GM23338 (cell line): ENCODE data around the gene ARID1B. TPM values are rescaled to one million over a fixed set of nuclear protein-coding genes. Genes with fewer than 3 reads are reported as not detected.

Source experiments
- ATAC-seq: fragments of 200-7000 bp; cut with Tn5 transposase; 3 replicates; pipeline ENCODE4 v1.9.1; 2020
- DNase-seq: peaks from one replicate; pipeline ENCODE4 v3.0.0-alpha.2; 2015; ENCODE audit warnings: low spot score
- H2AFZ ChIP-seq: fragments of 200-600 bp; sonication (generic); 2 replicates; pipeline ENCODE4 v1.8.0; 2016; ENCODE audit warnings: antibody characterized with exemption, mild to moderate bottlenecking, moderate library complexity
- H3F3A ChIP-seq: fragments of 200-600 bp; sonication (generic); replicated peaks from 2 replicates; pipeline ENCODE4 v1.8.0; 2017; ENCODE audit warnings: antibody characterized with exemption, mixed run types, low read depth
- H3K27ac ChIP-seq: fragments of 200-600 bp; sonication (generic); 2 replicates; pipeline ENCODE4 v1.6.1; 2016; ENCODE audit warnings: low read depth
- H3K27me3 ChIP-seq: fragments of 200-600 bp; sonication (generic); 2 replicates; pipeline ENCODE4 v1.8.0; 2016; ENCODE audit warnings: mild to moderate bottlenecking, mixed run types, moderate library complexity; ENCODE audit not compliant: insufficient read depth
- H3K36me3 ChIP-seq: fragments of 200-600 bp; sonication (generic); 2 replicates; pipeline ENCODE4 v1.8.0; 2016; ENCODE audit warnings: mild to moderate bottlenecking; ENCODE audit not compliant: insufficient read depth
- H3K4me1 ChIP-seq: fragments of 200-600 bp; sonication (generic); 2 replicates; pipeline ENCODE4 v1.8.0; 2016; ENCODE audit warnings: mild to moderate bottlenecking, moderate library complexity; ENCODE audit not compliant: insufficient read depth
- H3K4me2 ChIP-seq: fragments of 200-600 bp; sonication (generic); 2 replicates; pipeline ENCODE4 v1.7.1; 2017; ENCODE audit warnings: mixed run types
- H3K4me3 ChIP-seq: fragments of 200-600 bp; sonication (generic); 2 replicates; pipeline ENCODE4 v1.6.1; 2016; ENCODE audit warnings: mixed run types
- H3K79me2 ChIP-seq: fragments of 200-600 bp; sonication (generic); replicated peaks from 2 replicates; pipeline ENCODE4 v1.8.0; 2017; ENCODE audit warnings: mild to moderate bottlenecking; ENCODE audit not compliant: insufficient read depth
- H3K9me2 ChIP-seq: fragments of 200-600 bp; sonication (generic); 2 replicates; pipeline ENCODE4 v1.8.0; 2017; ENCODE audit not compliant: insufficient read depth
- H4K20me1 ChIP-seq: fragments of 200-600 bp; sonication (generic); replicated peaks from 2 replicates; pipeline ENCODE4 v1.8.0; 2017; ENCODE audit warnings: mild to moderate bottlenecking; ENCODE audit not compliant: insufficient read depth
- H3K27ac Mint-ChIP-seq: 2 replicates; pipeline ENCODE4 v1.8.0; 2020; ENCODE audit warnings: inconsistent platforms, mild to moderate bottlenecking, moderate library complexity, mixed read lengths
- H3K27me3 Mint-ChIP-seq: 3 replicates; pipeline ENCODE4 v1.8.0; 2022; ENCODE audit warnings: low read depth, mild to moderate bottlenecking, moderate library complexity, mixed read lengths, inconsistent platforms; ENCODE audit not compliant: insufficient read depth, poor library complexity
- H3K36me3 Mint-ChIP-seq: 3 replicates; pipeline ENCODE4 v1.8.0; 2021; ENCODE audit warnings: low read depth, mild to moderate bottlenecking, inconsistent platforms, moderate library complexity, mixed read lengths
- H3K4me1 Mint-ChIP-seq: 3 replicates; pipeline ENCODE4 v1.8.0; 2020; ENCODE audit warnings: mild to moderate bottlenecking, inconsistent platforms, mixed read lengths
- H3K4me3 Mint-ChIP-seq: 3 replicates; pipeline ENCODE4 v1.8.0; 2021; ENCODE audit warnings: moderate library complexity, mild to moderate bottlenecking, inconsistent platforms, mixed read lengths
- H3K9me3 Mint-ChIP-seq: 3 replicates; pipeline ENCODE4 v1.8.0; 2020; ENCODE audit warnings: moderate library complexity, mild to moderate bottlenecking, inconsistent platforms, mixed read lengths
- CREB1 ChIP-seq: fragments of 250-450 bp; sonication (Bioruptor Pico); IDR thresholded peaks from 2 replicates; pipeline ENCODE4 v1.5.0; 2020; ENCODE audit warnings: low read depth, mild to moderate bottlenecking, moderate library complexity
- EZH2 ChIP-seq: fragments of 200-600 bp; sonication (generic); IDR thresholded peaks from one replicate; pipeline ENCODE4 v1.8.0; 2017; ENCODE audit warnings: antibody characterized with exemption, mild to moderate bottlenecking, low read depth; ENCODE audit not compliant: unreplicated experiment
- JUNB ChIP-seq: IDR thresholded peaks from one replicate; pipeline ENCODE4 v1.6.1; 2016; ENCODE audit warnings: antibody characterized with exemption; ENCODE audit not compliant: unreplicated experiment
- NANOG ChIP-seq: IDR thresholded peaks from 2 replicates; pipeline ENCODE4 v1.6.1; 2016; ENCODE audit warnings: antibody characterized with exemption, borderline replicate concordance
- POLR2AphosphoS5 ChIP-seq: IDR thresholded peaks from 2 replicates; pipeline ENCODE4 v1.6.1; 2016; ENCODE audit warnings: antibody characterized with exemption, low read depth
- STAT1 ChIP-seq: IDR thresholded peaks from one replicate; pipeline ENCODE4 v1.6.1; 2016; ENCODE audit warnings: antibody characterized with exemption; ENCODE audit not compliant: unreplicated experiment
- ZNF331 ChIP-seq: fragments of 250-450 bp; sonication (Bioruptor Pico); IDR thresholded peaks from 2 replicates; pipeline ENCODE4 v1.5.0; 2020; ENCODE audit warnings: low read depth, mild to moderate bottlenecking, moderate library complexity
- polyA plus RNA-seq: library from polyadenylated mRNA; unstranded; fragments of >200 nt; fragmentation: Nextera tagmentation; extraction: Ambion mirVana; gene quantifications from 2 replicates; pipeline ENCODE4 v1.2.1, GENCODE V29; 2016
- total RNA-seq: library from RNA; depleted of rRNA; stranded (reverse); fragments of >200 nt; shearing (Covaris generic); gene quantifications from 2 replicates; pipeline ENCODE4 v1.2.3, GENCODE V29; 2014
- TF ChIP-seq, protein P1 (sequence below): IDR thresholded peaks from one replicate; pipeline ENCODE4 v1.6.1; 2018; ENCODE audit warnings: antibody characterized with exemption; ENCODE audit not compliant: unreplicated experiment
- TF ChIP-seq, protein P2 (sequence below): IDR thresholded peaks from 2 replicates; pipeline ENCODE4 v1.6.1; 2016; ENCODE audit warnings: antibody characterized with exemption
- TF ChIP-seq, protein P3 (sequence below): fragments of 250-450 bp; sonication (Bioruptor Pico); IDR thresholded peaks from 2 replicates; pipeline ENCODE4 v1.5.0; 2020; ENCODE audit warnings: mild to moderate bottlenecking, moderate library complexity

Gene ARID1B
- total and polyA plus RNA-seq, 2 experiments from 2014 or later = 59.3 to 72.2 TPM

- Histone ChIP-seq H3K36me3 (peaks cover 22% of the 10 kb centered on the region), H3F3A (no peaks in the 10 kb centered on the region), H3K27me3 (no peaks in the 10 kb centered on the region), H3K27ac (no peak overlapping the region), H3K9me2 (no peaks in the 10 kb centered on the region), H3K4me2 (no peak overlapping the region), H4K20me1 (no peaks in the 10 kb centered on the region), H3K4me1 (no peaks in the 10 kb centered on the region), H3K79me2 (no peaks in the 10 kb centered on the region), H3K4me3 (no peak overlapping the region), H2AFZ (no peak overlapping the region)
- Mint-ChIP-seq H3K4me3 (no peak overlapping the region), H3K36me3 (peaks cover 41% of the 10 kb centered on the region), H3K9me3 (no peaks in the 10 kb centered on the region; the same call in 2 of the 3 replicates), H3K27ac (no peak overlapping the region), H3K4me1 (no peaks in the 10 kb centered on the region; the same call in 2 of the 3 replicates), H3K27me3 (peaks cover 4% of the 10 kb centered on the region)
- DNase-seq (no peak), ATAC-seq (no peak)
- TF ChIP-seq, protein P1, sequence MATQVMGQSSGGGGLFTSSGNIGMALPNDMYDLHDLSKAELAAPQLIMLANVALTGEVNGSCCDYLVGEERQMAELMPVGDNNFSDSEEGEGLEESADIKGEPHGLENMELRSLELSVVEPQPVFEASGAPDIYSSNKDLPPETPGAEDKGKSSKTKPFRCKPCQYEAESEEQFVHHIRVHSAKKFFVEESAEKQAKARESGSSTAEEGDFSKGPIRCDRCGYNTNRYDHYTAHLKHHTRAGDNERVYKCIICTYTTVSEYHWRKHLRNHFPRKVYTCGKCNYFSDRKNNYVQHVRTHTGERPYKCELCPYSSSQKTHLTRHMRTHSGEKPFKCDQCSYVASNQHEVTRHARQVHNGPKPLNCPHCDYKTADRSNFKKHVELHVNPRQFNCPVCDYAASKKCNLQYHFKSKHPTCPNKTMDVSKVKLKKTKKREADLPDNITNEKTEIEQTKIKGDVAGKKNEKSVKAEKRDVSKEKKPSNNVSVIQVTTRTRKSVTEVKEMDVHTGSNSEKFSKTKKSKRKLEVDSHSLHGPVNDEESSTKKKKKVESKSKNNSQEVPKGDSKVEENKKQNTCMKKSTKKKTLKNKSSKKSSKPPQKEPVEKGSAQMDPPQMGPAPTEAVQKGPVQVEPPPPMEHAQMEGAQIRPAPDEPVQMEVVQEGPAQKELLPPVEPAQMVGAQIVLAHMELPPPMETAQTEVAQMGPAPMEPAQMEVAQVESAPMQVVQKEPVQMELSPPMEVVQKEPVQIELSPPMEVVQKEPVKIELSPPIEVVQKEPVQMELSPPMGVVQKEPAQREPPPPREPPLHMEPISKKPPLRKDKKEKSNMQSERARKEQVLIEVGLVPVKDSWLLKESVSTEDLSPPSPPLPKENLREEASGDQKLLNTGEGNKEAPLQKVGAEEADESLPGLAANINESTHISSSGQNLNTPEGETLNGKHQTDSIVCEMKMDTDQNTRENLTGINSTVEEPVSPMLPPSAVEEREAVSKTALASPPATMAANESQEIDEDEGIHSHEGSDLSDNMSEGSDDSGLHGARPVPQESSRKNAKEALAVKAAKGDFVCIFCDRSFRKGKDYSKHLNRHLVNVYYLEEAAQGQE = no peak
- TF ChIP-seq EZH2 (no peak), JUNB (no peak), NANOG (no peak), POLR2AphosphoS5 (no peak), STAT1 (no peak), CREB1 (CRISPR knock-in tag) (no peak), ZNF331 (CRISPR knock-in tag) (no peak)
- TF ChIP-seq, protein P2, sequence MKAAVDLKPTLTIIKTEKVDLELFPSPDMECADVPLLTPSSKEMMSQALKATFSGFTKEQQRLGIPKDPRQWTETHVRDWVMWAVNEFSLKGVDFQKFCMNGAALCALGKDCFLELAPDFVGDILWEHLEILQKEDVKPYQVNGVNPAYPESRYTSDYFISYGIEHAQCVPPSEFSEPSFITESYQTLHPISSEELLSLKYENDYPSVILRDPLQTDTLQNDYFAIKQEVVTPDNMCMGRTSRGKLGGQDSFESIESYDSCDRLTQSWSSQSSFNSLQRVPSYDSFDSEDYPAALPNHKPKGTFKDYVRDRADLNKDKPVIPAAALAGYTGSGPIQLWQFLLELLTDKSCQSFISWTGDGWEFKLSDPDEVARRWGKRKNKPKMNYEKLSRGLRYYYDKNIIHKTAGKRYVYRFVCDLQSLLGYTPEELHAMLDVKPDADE = no peak
- TF ChIP-seq, protein P3, sequence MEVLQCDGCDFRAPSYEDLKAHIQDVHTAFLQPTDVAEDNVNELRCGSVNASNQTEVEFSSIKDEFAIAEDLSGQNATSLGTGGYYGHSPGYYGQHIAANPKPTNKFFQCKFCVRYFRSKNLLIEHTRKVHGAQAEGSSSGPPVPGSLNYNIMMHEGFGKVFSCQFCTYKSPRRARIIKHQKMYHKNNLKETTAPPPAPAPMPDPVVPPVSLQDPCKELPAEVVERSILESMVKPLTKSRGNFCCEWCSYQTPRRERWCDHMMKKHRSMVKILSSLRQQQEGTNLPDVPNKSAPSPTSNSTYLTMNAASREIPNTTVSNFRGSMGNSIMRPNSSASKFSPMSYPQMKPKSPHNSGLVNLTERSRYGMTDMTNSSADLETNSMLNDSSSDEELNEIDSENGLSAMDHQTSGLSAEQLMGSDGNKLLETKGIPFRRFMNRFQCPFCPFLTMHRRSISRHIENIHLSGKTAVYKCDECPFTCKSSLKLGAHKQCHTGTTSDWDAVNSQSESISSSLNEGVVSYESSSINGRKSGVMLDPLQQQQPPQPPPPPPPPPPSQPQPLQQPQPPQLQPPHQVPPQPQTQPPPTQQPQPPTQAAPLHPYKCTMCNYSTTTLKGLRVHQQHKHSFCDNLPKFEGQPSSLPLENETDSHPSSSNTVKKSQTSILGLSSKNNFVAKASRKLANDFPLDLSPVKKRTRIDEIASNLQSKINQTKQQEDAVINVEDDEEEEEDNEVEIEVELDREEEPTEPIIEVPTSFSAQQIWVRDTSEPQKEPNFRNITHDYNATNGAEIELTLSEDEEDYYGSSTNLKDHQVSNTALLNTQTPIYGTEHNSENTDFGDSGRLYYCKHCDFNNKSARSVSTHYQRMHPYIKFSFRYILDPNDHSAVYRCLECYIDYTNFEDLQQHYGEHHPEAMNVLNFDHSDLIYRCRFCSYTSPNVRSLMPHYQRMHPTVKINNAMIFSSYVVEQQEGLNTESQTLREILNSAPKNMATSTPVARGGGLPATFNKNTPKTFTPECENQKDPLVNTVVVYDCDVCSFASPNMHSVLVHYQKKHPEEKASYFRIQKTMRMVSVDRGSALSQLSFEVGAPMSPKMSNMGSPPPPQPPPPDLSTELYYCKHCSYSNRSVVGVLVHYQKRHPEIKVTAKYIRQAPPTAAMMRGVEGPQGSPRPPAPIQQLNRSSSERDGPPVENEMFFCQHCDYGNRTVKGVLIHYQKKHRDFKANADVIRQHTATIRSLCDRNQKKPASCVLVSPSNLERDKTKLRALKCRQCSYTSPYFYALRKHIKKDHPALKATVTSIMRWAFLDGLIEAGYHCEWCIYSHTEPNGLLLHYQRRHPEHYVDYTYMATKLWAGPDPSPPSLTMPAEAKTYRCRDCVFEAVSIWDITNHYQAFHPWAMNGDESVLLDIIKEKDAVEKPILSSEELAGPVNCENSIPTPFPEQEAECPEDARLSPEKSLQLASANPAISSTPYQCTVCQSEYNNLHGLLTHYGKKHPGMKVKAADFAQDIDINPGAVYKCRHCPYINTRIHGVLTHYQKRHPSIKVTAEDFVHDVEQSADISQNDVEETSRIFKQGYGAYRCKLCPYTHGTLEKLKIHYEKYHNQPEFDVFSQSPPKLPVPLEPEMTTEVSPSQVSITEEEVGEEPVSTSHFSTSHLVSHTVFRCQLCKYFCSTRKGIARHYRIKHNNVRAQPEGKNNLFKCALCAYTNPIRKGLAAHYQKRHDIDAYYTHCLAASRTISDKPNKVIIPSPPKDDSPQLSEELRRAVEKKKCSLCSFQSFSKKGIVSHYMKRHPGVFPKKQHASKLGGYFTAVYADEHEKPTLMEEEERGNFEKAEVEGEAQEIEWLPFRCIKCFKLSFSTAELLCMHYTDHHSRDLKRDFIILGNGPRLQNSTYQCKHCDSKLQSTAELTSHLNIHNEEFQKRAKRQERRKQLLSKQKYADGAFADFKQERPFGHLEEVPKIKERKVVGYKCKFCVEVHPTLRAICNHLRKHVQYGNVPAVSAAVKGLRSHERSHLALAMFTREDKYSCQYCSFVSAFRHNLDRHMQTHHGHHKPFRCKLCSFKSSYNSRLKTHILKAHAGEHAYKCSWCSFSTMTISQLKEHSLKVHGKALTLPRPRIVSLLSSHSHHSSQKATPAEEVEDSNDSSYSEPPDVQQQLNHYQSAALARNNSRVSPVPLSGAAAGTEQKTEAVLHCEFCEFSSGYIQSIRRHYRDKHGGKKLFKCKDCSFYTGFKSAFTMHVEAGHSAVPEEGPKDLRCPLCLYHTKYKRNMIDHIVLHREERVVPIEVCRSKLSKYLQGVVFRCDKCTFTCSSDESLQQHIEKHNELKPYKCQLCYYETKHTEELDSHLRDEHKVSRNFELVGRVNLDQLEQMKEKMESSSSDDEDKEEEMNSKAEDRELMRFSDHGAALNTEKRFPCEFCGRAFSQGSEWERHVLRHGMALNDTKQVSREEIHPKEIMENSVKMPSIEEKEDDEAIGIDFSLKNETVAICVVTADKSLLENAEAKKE (CRISPR knock-in tag) = no peak
Measured at GRCh38 chr6:157203312-157203744, 426.1 kb downstream of the ARID1B start.
